ENCODE measurements around the gene SRD5A3. TPM values are rescaled to one million over a fixed set of nuclear protein-coding genes. Genes with fewer than 3 reads are reported as not detected.

Gene SRD5A3
- total RNA-seq, 1 experiment from 2014 or later = 24.0 TPM

GRCh38 chr4:55398966-55399365 is 52.9 kb downstream of the SRD5A3 start:
- no peak for DNase-seq (ENCODE audit: low spot score)
- ChIA-PET CTCF (interaction anchor here (0.7 to 1.8 kb wide), 5 partner anchors 13 to 550 kb away, joined by 3 to 6 read pairs (median 4); partner anchors contain the start of gene SRD5A3), POLR2A (interaction anchor here (0.6 to 0.7 kb wide), 3 partner anchors 46 to 1702 kb away, joined by 3 to 6 read pairs (median 4); no protein-coding TSS in a partner anchor)
- H3K4me1 Mint-ChIP-seq = peaks cover 35% of the 10 kb centered on the region
- H3K27ac Mint-ChIP-seq = peak overlapping the region; percentile 86
- peak overlapping the region; percentile 91 for H3K4me3 Mint-ChIP-seq
- peaks cover 2% of the 10 kb centered on the region; the same call in 1 of the 2 replicates for H3K27me3 Mint-ChIP-seq (ENCODE audit: low read depth)
- ATAC-seq = no peak
- H3K36me3 Mint-ChIP-seq = peaks cover 37% of the 10 kb centered on the region
- H3K9me3 Mint-ChIP-seq = no peaks in the 10 kb centered on the region
- no peak for TF ChIP-seq ATF6 (CRISPR knock-in tag; IDR thresholded peaks at IDR 0.05)
- TF ChIP-seq GTF2I (CRISPR knock-in tag; conservative IDR thresholded peaks at IDR 0.05) = no peak
- no peak for TF ChIP-seq USF1 (CRISPR knock-in tag; IDR thresholded peaks at IDR 0.05)
- TF ChIP-seq TEAD1 (CRISPR knock-in tag; IDR thresholded peaks at IDR 0.05) = no peak
- TF ChIP-seq NFATC4 (CRISPR knock-in tag; IDR thresholded peaks at IDR 0.05) = no peak
- TF ChIP-seq NFE2L1 (CRISPR knock-in tag; IDR thresholded peaks at IDR 0.05) = no peak
- TF ChIP-seq TCF7 (CRISPR knock-in tag; IDR thresholded peaks at IDR 0.05; ENCODE audit: low read depth) = no peak
- no peak for TF ChIP-seq JUN (CRISPR knock-in tag; IDR thresholded peaks at IDR 0.05)
- no peak for TF ChIP-seq OVOL2 (CRISPR knock-in tag; IDR thresholded peaks at IDR 0.05; ENCODE audit: borderline replicate concordance)
- TF ChIP-seq ZNF396 (CRISPR knock-in tag; IDR thresholded peaks at IDR 0.05; ENCODE audit: borderline replicate concordance) = no peak

GRCh38 chr4:55399581-55399980 is 53.5 kb downstream of the SRD5A3 start:
- ChIA-PET CTCF (interaction anchor here (0.7 to 1.0 kb wide), 2 partner anchors 13 to 215 kb away, joined by 3 read pairs; no protein-coding TSS in a partner anchor), POLR2A (interaction anchor here (0.6 kb wide), 1 partner anchor 47 kb away, joined by 4 read pairs; no protein-coding TSS in a partner anchor)
- DNase-seq (ENCODE audit: low spot score) (no peak), ATAC-seq (no peak)
- Mint-ChIP-seq H3K36me3 (peaks cover 40% of the 10 kb centered on the region), H3K4me3 (peak overlapping the region; percentile 91), H3K27ac (no peak overlapping the region), H3K4me1 (peaks cover 32% of the 10 kb centered on the region), H3K9me3 (no peaks in the 10 kb centered on the region), H3K27me3 (ENCODE audit: low read depth) (peaks cover 2% of the 10 kb centered on the region; the same call in 1 of the 2 replicates)
- TF ChIP-seq HMGA2 (CRISPR knock-in tag; IDR thresholded peaks at IDR 0.05) (peak; percentile 72), ZMAT4 (CRISPR knock-in tag; IDR thresholded peaks at IDR 0.05) (no peak)

GRCh38 chr4:55405073-55405472 is 59.0 kb downstream of the SRD5A3 start:
- CTCF ChIA-PET = no interaction called here
- Mint-ChIP-seq H3K36me3 (peaks cover 43% of the 10 kb centered on the region), H3K4me1 (peaks cover 29% of the 10 kb centered on the region), H3K9me3 (0 out of 2 replicates have a peak, but pooled peaks cover 3% of the 10 kb centered on the region), H3K4me3 (no peak overlapping the region), H3K27ac (peak overlapping the region; percentile 92), H3K27me3 (ENCODE audit: low read depth) (no peaks in the 10 kb centered on the region)
- POLR2A ChIA-PET = no interaction called here
- TF ChIP-seq ZNF396 (CRISPR knock-in tag; IDR thresholded peaks at IDR 0.05; ENCODE audit: borderline replicate concordance) (no peak), JAZF1 (CRISPR knock-in tag; IDR thresholded peaks at IDR 0.05) (no peak), ZNF232 (CRISPR knock-in tag; IDR thresholded peaks at IDR 0.05) (no peak), CREB1 (CRISPR knock-in tag; IDR thresholded peaks at IDR 0.05) (no peak), NFATC4 (CRISPR knock-in tag; IDR thresholded peaks at IDR 0.05) (no peak), ZNF423 (CRISPR knock-in tag; IDR thresholded peaks at IDR 0.05) (no peak), ZSCAN18 (CRISPR knock-in tag; IDR thresholded peaks at IDR 0.05) (no peak), ZNF263 (CRISPR knock-in tag; IDR thresholded peaks at IDR 0.05; ENCODE audit: low read depth) (no peak)
- DNase-seq (ENCODE audit: low spot score) (no peak), ATAC-seq (no peak)

Measured in WTC11 (cell line).